ENCODE measurements around the gene ARHGAP15.

- TF ChIP-seq POLR2AphosphoS5 (IDR thresholded peaks at IDR 0.05; ENCODE audit: borderline replicate concordance, low read depth, low read length) (no peak), EZH2 (IDR thresholded peaks at IDR 0.05) (no peak), FOXP2 (optimal IDR thresholded peaks at IDR 0.05; ENCODE audit: control extremely low read depth, extremely low read length, insufficient read depth) (no peak)
Observed at GRCh38 chr2:143551971-143552650, 422.9 kb downstream of the ARHGAP15 start.
